Ovary (tissue), 9 donors: ENCODE data around the gene IRAK1BP1. TPM values are rescaled to one million over a fixed set of nuclear protein-coding genes. Genes with fewer than 3 reads are reported as not detected.

Experiments used
- polyA plus RNA-seq, 2 donors: library from polyadenylated mRNA; stranded (reverse); fragments of 200-250 nt in 1 of 2; fragments of 350-450 nt in 1 of 2; fragmentation: Illumina TruSeq in 1 of 2; extraction: RNeasy Lipid Tissue Mini Kit (QIAGEN cat#74804) in 1 of 2; gene quantifications; one replicate each; pipeline ENCODE4 v1.2.3, GENCODE V29; 2013 to 2014
- total RNA-seq, 7 donors: library from RNA; depleted of rRNA in 2 of 7; stranded (reverse); fragments of >200 nt in 2 of 7; fragmentation: NEBNext Ultra II Directional in 3 of 7; extraction: Animal tissue kit (Norgen Biotek cat#: 25700) in 3 of 7; gene quantifications; one replicate each; pipeline versions ENCODE4 v1.1.0 to v1.2.4, GENCODE V29; 2016 to 2023
- donor health status: DM: no; HTN: no; CAD: no; lungs with moderate emphysema.
- donor health status: DM: no; HTN: no; CAD: no.
- donor health status: Bipolar disorder and iron deficiency.
- donor health status: DM: yes; HTN: yes; CAD: no.
- donor health status: DM: no; HTN: no; CAD: no.
- donor health status: DM: yes; HTN: yes; CAD: no.

Gene IRAK1BP1
- total and polyA plus RNA-seq, 9 donors: 3.2 to 10.1 (median 7.0) TPM

Other genes with a start within 250 kb of the IRAK1BP1 start
- gene PHIP, start 210.7 kb downstream of the IRAK1BP1 start, total RNA-seq: 10 to 100 TPM; 25.3 to 38.5 (median 30.2) TPM
- 10 to 100 TPM; 11.2 to 15.3 TPM for gene PHIP, start 210.7 kb downstream of the IRAK1BP1 start, polyA plus RNA-seq